Stomach smooth muscle (tissue), 2 donors: Measurements from ENCODE around the gene PLIN5.

ENCODE experiments used
- H3K27ac ChIP-seq: one replicate; pipeline ENCODE4 v1.7.0; 2013; ENCODE audit warnings: mild to moderate bottlenecking, low read length, inconsistent platforms
- H3K27me3 ChIP-seq, 2 donors: one replicate each; pipeline ENCODE4 v1.7.0; 2013; ENCODE audit warnings: low read length in 2 of 2; ENCODE audit not compliant: insufficient read depth in 2 of 2, control insufficient read depth in 1 of 2
- H3K36me3 ChIP-seq, 2 donors: one replicate each; pipeline ENCODE4 v1.7.0; 2013; ENCODE audit warnings: low read length in 2 of 2; ENCODE audit not compliant: control insufficient read depth in 2 of 2, insufficient read depth in 2 of 2
- H3K4me1 ChIP-seq: one replicate; pipeline ENCODE4 v1.7.0; 2013; ENCODE audit warnings: low read length; ENCODE audit not compliant: control insufficient read depth, insufficient read depth
- H3K4me3 ChIP-seq, 2 donors: one replicate each; pipeline ENCODE4 v1.7.0; 2013; ENCODE audit warnings: low read length in 2 of 2
- H3K9ac ChIP-seq, 2 donors: one replicate each; pipeline ENCODE4 v1.7.0; 2013; ENCODE audit warnings: low read length in 2 of 2, mild to moderate bottlenecking in 1 of 2
- H3K9me3 ChIP-seq, 2 donors: one replicate each; pipeline ENCODE4 v1.7.0; 2013; ENCODE audit warnings: low read length in 2 of 2; ENCODE audit not compliant: control insufficient read depth in 2 of 2
- donor health status: healthy.
- donor health status: Pancreatic carcinoma.

The PLIN5 gene

DNA sequence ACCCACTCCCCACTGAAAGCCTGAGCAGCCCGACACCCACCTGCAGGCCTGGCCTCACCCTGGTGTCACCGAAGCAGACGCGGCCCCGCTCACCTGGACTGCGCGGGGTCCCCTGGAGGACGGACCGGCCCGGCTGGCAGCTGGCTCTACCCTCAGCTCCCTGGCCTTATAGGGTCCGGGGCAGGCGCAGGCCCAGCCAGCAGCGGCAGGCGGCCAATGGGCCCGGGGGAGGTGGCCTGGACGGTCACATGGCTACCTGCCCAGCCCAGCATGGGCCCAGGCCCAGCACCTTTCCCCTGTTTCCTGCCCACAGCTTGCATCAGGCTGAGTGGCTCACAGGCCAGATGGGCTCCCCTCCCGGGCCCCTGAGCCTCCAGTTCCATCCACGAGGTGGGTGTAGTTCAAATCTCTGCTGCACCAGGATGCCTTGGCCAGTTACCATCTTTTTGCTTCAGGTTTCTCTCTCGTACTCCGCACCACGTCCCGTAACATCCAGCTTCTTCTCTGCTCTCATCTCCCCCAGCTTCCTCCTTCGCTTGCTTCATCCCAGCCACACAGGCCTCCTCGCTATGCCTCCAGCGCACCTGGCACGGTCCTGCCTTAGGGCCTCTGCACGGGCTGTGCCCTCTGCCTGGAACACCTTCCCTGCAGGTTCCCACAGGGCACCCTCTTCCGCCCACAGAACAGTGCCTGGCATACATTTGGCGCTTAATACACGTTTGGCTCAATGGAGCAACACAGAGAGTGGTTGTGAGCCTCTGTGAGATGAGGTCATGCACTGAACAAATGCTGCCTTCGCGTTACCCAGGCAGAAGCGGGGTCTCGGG lies 16.5 kb downstream of the PLIN5 start, which contains the start of gene PLIN4:
PLIN4 (minus strand) TSS at position 142 of the 827 bp plus-strand sequence. CDS start 214 bp downstream, outside the sequence.
- Histone ChIP-seq H3K9me3 (no peaks in the 10 kb centered on the region), H3K27me3 (no peaks in the 10 kb centered on the region), H3K27ac (peak within 1 kb of the TSS; percentile 100), H3K36me3 (peaks cover 4 to 5% of the 10 kb centered on the region in 2 donors), H3K9ac (peak within 1 kb of the TSS; percentile 94 to 98), H3K4me1 (peaks cover 52% of the 10 kb centered on the region), H3K4me3 (peak within 1 kb of the TSS; percentile 86 to 91)

DNA sequence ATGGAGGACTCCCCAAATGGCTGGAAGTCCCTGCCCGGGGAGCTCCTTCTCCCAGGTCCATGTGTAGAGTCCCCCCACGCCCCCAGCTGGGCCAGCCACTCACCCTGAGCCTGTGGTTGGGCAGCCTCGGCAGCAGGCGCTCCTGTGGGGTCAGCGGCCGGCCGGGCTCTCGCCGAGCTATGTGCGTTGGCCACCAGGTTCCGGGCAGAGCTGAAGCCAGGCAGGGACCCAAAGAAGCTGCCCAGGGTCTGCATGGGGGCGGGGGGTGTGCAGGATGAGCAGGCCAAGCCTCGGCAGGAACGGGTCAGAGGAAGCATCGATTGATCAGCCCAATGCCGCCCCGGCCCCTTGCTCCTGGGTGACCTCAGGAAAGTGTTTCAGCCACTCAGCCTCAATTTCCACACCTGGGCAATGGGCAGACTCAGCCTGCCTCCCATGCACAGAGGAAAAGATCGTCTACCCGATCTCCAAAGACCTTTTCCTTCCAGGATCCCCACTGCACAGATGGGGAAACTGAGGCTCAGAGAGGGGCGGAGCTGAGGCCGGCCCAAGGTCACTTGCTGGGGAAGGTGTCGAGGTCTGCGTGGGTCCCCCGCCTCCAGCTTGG lies 17.5 kb downstream of the PLIN5 start:
- peak overlapping the region; percentile 86 to 91 for H3K4me3 ChIP-seq
- H3K9ac ChIP-seq = peak overlapping the region; percentile 94 to 98
- peak overlapping the region; percentile 100 for H3K27ac ChIP-seq

DNA sequence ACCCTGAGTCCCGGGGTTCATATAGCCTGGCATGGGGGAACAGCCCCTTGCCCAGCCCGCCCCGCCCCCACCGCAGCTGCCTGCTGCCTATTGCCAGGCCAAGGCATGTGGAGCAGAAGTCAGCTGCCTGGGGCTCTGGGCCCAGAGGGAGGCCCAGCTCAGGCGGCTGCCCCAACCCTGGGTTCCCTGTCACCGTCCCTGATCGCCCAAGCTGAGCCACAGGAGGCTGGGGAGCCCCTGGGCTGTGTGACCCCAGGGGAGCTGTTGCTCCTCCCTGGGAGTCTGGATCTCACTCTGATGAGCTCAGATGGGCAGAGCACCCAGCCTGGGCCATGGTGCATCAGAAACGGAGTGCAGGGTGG lies 18.1 kb downstream of the PLIN5 start:
- H3K9ac ChIP-seq = peak overlapping the region; percentile 94 to 98
- H3K9me3 ChIP-seq = no peaks in the 10 kb centered on the region
- H3K4me3 ChIP-seq = peak overlapping the region; percentile 86 to 91
- H3K27me3 ChIP-seq = no peaks in the 10 kb centered on the region
- H3K36me3 ChIP-seq = peaks cover 17% of the 10 kb centered on the region in 2 donors
- peak overlapping the region; percentile 100 for H3K27ac ChIP-seq
- H3K4me1 ChIP-seq = peaks cover 50% of the 10 kb centered on the region

More for the DNA sequence above, 17.5 kb downstream of the PLIN5 start:
- Histone ChIP-seq H3K27me3 (no peaks in the 10 kb centered on the region), H3K4me1 (peaks cover 51% of the 10 kb centered on the region), H3K36me3 (peaks cover 11 to 12% of the 10 kb centered on the region in 2 donors), H3K9me3 (no peaks in the 10 kb centered on the region)

DNA sequence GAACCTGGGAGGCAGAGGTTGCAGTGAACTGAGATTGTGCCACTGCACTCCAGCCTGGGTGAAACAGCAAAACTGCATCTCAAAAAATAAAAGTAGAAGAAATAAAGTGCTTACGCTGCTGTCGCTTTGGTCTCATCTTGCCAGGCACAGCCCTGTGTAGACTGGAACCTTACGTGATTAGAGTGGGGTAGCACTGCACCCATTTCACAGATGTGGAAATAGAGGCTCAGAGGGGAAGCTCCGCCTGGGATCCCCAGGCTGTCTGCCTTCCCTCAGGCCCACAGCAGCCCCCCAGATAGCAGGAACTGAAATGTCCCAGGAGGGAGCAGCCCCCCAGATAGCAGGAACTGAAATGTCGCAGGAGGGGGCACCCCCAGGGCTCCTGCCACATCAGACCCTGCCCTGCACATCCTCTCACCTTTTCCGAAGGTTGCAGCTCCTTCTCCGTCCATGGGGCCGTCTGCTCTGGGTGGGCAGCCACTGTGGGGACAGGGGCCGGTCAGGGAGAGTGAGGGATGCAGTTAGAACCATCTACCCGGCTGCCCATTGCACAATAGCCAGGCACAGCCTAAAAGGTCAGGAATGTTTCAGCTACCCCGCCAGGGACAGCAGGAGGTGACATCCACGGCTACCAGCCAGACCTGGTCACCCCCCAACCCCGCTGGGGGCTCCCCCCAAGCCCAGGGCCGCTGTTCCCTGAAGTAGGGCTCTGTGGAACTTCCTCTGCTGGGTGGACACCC lies 18.7 kb downstream of the PLIN5 start:
- Histone ChIP-seq H3K9ac (peak overlapping the region; percentile 42 to 98), H3K27me3 (no peaks in the 10 kb centered on the region), H3K4me1 (peaks cover 45% of the 10 kb centered on the region), H3K36me3 (peaks cover 17 to 23% of the 10 kb centered on the region in 2 donors), H3K4me3 (peak overlapping the region; percentile 52 to 86), H3K9me3 (no peaks in the 10 kb centered on the region), H3K27ac (peak overlapping the region; percentile 100)

DNA sequence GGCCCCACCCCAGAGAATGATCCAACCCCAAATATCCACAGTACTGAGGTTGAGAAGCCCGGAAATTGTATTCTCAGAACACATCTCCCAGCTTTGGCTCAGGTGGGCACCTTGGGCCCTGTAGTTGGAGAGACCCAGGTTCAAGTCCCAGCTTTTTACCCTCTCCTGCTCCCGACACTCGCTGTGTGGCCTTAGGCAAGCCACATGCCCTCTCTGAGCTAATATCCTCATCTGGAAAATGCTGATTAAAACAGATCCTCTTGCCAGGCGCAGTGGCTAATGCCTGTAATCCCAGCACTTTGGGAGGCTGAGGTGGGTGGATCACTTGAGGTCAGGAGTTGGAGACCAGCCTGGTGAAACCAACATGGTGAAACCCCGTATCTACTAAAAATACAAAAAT lies 19.3 kb downstream of the PLIN5 start:
- Histone ChIP-seq H3K9ac (peak overlapping the region in 1 of 2 donors; percentile 33), H3K9me3 (no peaks in the 10 kb centered on the region), H3K27me3 (no peaks in the 10 kb centered on the region), H3K4me3 (no peak overlapping the region), H3K4me1 (peaks cover 42% of the 10 kb centered on the region), H3K36me3 (peaks cover 17 to 26% of the 10 kb centered on the region in 2 donors), H3K27ac (peak overlapping the region; percentile 41)

DNA sequence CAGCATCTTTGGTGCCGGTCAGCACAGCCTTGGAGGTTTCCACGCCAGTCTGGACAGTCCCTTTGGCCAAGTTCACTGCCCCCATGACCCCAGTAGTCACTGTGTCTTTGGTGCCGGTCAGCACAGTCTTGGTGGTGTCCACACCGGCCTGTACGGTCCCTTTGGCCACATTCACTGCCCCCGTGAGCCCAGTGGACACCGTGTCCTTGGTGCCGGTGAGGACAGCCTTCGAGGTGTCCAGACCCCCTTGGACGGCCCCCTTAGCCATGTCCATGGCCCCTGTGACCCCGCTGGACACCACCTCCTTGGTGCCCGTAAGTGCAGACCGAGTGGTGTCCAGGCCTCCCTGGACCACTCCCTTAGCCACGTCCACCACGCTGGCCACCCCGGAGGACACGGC lies 21.8 kb downstream of the PLIN5 start:
- peaks cover 17 to 36% of the 10 kb centered on the region in 2 donors for H3K36me3 ChIP-seq
- H3K27me3 ChIP-seq = no peaks in the 10 kb centered on the region
- H3K4me1 ChIP-seq = peaks cover 33% of the 10 kb centered on the region
- H3K27ac ChIP-seq = peak overlapping the region; percentile 11
- no peaks in the 10 kb centered on the region for H3K9me3 ChIP-seq
- H3K9ac ChIP-seq = no peak overlapping the region
- H3K4me3 ChIP-seq = no peak overlapping the region

DNA sequence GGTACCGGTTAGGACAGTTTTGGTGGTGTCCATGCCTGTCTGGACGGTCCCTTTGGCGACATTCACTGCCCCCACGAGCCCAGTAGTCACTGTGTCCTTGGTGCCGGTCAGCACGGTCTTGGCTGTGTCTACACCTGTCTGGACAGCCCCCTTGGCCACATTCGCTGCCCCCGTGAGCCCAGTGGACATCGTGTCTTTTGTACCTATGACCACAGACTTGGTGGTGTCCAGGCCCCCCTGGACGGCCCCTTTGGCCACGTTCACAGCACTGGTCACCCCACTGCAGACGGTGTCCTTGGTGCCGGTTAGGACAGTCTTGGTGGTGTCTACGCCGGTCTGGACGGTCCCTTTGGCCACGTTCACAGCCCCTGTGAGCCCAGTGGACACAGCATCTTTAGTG lies 23.0 kb downstream of the PLIN5 start:
- Histone ChIP-seq H3K9me3 (no peaks in the 10 kb centered on the region), H3K4me1 (peaks cover 40% of the 10 kb centered on the region), H3K4me3 (no peak overlapping the region), H3K27me3 (no peaks in the 10 kb centered on the region), H3K9ac (no peak overlapping the region), H3K27ac (no peak overlapping the region), H3K36me3 (peaks cover 20 to 40% of the 10 kb centered on the region in 2 donors)

DNA sequence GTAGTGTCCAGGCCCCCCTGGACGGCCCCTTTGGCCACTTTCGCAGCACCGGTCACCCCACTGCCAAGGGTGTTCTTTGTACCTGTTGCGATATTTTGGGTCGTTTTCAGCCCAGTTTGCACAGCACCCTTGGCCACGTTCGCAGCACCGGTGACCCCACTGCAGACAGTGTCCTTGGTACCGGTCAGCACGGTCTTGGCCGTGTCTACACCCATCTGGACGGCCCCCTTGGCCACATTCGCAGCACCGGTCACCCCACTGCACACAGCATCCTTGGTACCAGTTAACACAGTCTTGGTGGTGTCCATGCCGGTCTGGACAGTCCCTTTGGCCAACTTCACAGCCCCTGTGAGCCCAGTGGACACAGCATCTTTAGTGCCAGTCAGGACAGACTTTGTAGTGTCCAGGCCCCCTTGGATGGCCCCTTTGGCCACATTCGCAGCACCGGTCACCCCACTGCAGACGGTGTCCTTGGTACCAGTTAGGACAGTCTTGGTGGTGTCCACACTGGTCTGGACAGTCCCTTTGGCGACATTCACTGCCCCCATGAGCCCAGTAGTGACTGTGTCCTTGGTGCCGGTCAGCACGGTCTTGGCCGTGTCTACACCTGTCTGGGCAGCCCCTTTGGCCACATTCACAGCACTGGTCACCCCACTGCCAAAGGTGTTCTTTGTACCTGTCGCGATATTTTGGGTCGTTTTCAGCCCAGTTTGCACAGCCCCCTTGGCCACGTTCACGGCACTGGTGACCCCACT lies 23.5 kb downstream of the PLIN5 start:
- Histone ChIP-seq H3K4me3 (no peak overlapping the region), H3K27me3 (no peaks in the 10 kb centered on the region), H3K9me3 (no peaks in the 10 kb centered on the region), H3K36me3 (peaks cover 26 to 46% of the 10 kb centered on the region in 2 donors), H3K27ac (no peak overlapping the region), H3K4me1 (peaks cover 42% of the 10 kb centered on the region), H3K9ac (no peak overlapping the region)

DNA sequence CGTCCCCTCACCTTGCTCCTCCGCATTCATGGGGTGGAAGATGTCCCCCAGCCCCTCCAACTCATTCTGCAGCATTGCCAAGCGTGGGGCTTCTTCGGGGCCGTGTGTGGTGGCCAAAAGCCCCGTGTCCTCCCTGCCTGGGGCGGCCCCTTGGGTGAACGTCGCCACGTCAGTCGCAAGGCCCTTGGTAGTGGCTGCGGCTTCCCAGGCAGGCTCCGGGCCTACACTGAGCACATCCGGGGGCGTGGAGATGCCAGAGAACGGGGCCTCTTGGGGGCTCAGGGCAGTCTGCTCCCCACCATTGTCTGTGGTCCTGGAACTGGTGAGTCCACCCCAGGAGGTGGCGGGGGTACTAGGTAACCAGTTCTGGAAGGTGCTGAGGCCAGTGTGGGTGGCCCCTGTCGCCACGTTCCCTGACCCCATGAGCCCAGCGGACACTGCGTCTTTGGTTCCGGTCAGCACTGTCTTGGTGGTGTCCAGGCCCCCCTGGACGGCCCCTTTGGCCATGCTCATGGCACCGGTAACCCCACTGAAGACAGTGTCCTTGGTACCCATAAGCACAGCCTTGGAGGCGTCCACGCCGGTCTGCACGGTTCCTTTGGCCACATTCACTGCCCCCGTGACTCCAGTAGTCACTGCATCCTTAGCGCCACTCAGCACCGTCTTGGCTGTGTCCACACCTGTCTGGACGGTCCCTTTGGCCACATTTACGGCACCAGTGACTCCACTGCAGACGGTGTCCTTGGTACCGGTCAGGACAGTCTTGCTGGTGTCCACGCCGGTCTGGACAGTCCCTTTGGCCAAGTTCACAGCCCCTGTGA lies 24.4 kb downstream of the PLIN5 start:
- Histone ChIP-seq H3K4me3 (no peak overlapping the region), H3K36me3 (peaks cover 29 to 50% of the 10 kb centered on the region in 2 donors), H3K4me1 (peaks cover 41% of the 10 kb centered on the region), H3K27ac (no peak overlapping the region), H3K27me3 (no peaks in the 10 kb centered on the region), H3K9ac (no peak overlapping the region), H3K9me3 (no peaks in the 10 kb centered on the region)
